Colonic mucosa (tissue), 4 donors: ENCODE measurements around the gene RAPGEF4. TPM values are rescaled to one million over a fixed set of nuclear protein-coding genes. Genes with fewer than 3 reads are reported as not detected.

Experiments
- DNase-seq: peaks from one replicate; pipeline ENCODE4 v3.0.0-alpha.2; 2020
- H3K27ac ChIP-seq: fragments of 200-600 bp; one replicate; pipeline ENCODE4 v1.8.0; 2021
- H3K27me3 ChIP-seq: fragments of 200-600 bp; one replicate; pipeline ENCODE4 v1.8.0; 2021
- H3K36me3 ChIP-seq: fragments of 200-600 bp; one replicate; pipeline ENCODE4 v1.8.0; 2021
- H3K4me1 ChIP-seq: fragments of 200-600 bp; one replicate; pipeline ENCODE4 v1.8.0; 2021; ENCODE audit warnings: mild to moderate bottlenecking
- H3K4me3 ChIP-seq: fragments of 200-600 bp; one replicate; pipeline ENCODE4 v1.8.0; 2021
- H3K9ac ChIP-seq, 2 donors: one replicate each; pipeline ENCODE4 v1.7.0; 2013; ENCODE audit warnings: control low read depth in 2 of 2, low read depth in 2 of 2, low read length in 2 of 2
- H3K9me3 ChIP-seq: fragments of 200-600 bp; one replicate; pipeline ENCODE4 v1.8.0; 2021
- intact Hi-C: fragments of 100-400 bp; cut with DNase I; formaldehyde crosslinking; loops from one replicate; pipeline ENCODE4 v1.14.1; 2022
- total RNA-seq, 2 donors: library from RNA; stranded (reverse); fragmentation: NEBNext Ultra II Directional in 1 of 2; extraction: Animal tissue kit (Norgen Biotek cat#: 25700) in 1 of 2; gene quantifications; one replicate each; pipeline ENCODE4 v1.2.1, GENCODE V29; 2021
- TF ChIP-seq, protein P1 (sequence below): fragments of 200-600 bp; IDR thresholded peaks from one replicate; pipeline ENCODE4 v1.8.0; 2022; ENCODE audit warnings: antibody characterized with exemption, mild to moderate bottlenecking
- donor health status: healthy.
- donor health status: DM: no; HTN: no; CAD: no.
- donor health status: DM: no; HTN: no; CAD: no.

The RAPGEF4 gene
- total RNA-seq, 2 donors from 2014 or later, result 1.3 to 1.5 TPM

DNA sequence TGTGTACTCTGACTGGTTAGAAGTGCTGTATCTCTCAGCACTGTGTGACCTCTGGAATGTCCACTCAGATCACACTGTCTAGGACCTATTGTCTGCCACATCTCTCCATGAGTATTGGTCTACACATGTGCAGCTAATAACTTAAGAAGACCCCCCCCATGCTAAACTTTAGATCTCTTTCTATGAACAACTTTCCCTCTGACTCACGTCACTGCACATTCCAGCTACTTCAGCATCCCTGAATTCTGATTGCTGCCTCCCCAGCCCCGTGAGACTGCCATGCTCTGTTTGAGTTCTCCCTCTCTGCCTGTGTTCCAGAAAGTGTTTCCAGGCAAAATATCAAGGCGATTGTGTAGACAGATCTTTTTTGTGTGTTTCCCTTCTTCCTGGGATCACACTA is 41.8 kb downstream of the RAPGEF4 start:
- no peak for DNase-seq
- intact Hi-C loops, result no loop called here
- no peaks in the 10 kb centered on the region for H3K9me3 ChIP-seq
- TF ChIP-seq, protein P1, sequence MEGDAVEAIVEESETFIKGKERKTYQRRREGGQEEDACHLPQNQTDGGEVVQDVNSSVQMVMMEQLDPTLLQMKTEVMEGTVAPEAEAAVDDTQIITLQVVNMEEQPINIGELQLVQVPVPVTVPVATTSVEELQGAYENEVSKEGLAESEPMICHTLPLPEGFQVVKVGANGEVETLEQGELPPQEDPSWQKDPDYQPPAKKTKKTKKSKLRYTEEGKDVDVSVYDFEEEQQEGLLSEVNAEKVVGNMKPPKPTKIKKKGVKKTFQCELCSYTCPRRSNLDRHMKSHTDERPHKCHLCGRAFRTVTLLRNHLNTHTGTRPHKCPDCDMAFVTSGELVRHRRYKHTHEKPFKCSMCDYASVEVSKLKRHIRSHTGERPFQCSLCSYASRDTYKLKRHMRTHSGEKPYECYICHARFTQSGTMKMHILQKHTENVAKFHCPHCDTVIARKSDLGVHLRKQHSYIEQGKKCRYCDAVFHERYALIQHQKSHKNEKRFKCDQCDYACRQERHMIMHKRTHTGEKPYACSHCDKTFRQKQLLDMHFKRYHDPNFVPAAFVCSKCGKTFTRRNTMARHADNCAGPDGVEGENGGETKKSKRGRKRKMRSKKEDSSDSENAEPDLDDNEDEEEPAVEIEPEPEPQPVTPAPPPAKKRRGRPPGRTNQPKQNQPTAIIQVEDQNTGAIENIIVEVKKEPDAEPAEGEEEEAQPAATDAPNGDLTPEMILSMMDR, result no peak
- no peaks in the 10 kb centered on the region for H3K36me3 ChIP-seq
- H3K27ac ChIP-seq, result no peak overlapping the region
- no peak overlapping the region for H3K4me3 ChIP-seq
- H3K9ac ChIP-seq, result no peak overlapping the region
- H3K4me1 ChIP-seq, result no peaks in the 10 kb centered on the region
- no peaks in the 10 kb centered on the region for H3K27me3 ChIP-seq

DNA sequence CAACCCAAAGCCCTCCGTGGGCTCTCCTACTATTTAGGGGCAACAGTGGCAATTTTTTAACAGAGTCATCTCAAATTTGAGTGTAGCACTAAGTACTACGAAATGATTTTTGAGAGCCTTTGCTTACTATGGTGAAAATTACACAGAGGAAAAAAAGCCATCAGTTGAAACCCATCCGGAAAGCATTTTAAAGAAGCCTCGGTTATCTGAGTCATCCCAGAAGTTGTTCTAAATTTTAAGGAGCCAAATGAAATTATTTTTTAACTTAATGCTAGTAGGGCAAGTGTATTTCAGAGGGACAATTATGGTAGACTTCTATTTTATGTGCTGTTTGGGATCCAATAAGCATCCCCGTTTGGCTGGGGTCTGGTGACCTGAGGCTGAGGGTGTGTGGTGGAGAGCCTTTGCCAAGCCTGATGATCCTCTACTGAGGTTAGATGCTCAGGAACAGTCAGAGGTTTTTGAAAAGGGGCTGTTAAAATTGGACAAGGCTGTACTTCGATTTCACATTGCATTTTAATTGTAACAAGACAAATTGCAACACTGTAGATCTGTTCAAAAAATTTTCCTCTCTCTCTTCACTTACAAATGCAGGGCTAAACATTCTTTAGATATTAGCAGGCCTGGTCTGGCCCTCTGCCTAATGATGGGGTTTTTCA is 47.0 kb downstream of the RAPGEF4 start:
- no peak overlapping the region for H3K27ac ChIP-seq
- no peaks in the 10 kb centered on the region for H3K27me3 ChIP-seq
- H3K9ac ChIP-seq, result no peak overlapping the region
- H3K4me1 ChIP-seq, result no peaks in the 10 kb centered on the region
- intact Hi-C loops, result no loop called here
- TF ChIP-seq, protein P1, result no peak
- H3K9me3 ChIP-seq, result no peaks in the 10 kb centered on the region
- DNase-seq, result no peak
- H3K36me3 ChIP-seq, result no peaks in the 10 kb centered on the region
- H3K4me3 ChIP-seq, result no peak overlapping the region

DNA sequence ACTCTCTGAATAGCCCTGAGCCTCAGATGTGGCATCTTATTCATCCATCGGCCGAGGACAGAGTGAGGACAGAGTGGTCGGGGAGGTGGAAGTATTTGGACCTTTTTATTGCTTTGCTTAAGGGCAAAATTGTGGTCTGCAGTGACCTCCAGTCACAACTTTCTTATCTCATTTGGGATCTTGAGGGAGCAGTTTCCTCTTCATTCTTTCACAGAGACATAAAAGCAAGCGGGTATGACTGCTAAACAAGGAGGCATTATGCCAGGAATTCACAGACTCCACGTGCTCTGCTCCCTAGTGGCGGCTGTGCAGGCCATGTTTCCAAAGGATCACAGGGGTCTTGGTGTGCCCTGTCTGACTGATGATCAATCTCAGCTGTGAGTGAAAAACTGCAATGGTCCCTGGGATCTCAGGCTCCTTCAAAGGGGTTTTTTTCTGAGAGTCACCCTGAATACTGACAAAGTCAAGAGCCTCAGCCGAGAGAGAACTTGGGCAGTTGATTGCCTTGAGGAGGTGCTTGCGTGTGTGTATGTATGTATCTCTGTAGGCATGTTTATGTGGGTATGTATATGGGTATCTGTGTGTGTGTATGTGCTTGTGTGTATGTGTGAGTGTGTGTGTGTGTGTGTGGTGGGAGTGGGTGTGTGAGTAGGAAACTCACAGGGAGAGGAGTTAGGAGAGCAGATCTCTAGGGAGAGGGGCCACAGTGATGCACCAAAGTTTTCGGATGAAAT is 47.7 kb downstream of the RAPGEF4 start:
- Histone ChIP-seq H3K4me1 (no peaks in the 10 kb centered on the region), H3K27me3 (no peaks in the 10 kb centered on the region), H3K27ac (no peak overlapping the region), H3K36me3 (no peaks in the 10 kb centered on the region), H3K9ac (no peak overlapping the region), H3K9me3 (no peaks in the 10 kb centered on the region), H3K4me3 (no peak overlapping the region)
- TF ChIP-seq, protein P1, result no peak
- no peak for DNase-seq
- intact Hi-C loops, result no loop called here

DNA sequence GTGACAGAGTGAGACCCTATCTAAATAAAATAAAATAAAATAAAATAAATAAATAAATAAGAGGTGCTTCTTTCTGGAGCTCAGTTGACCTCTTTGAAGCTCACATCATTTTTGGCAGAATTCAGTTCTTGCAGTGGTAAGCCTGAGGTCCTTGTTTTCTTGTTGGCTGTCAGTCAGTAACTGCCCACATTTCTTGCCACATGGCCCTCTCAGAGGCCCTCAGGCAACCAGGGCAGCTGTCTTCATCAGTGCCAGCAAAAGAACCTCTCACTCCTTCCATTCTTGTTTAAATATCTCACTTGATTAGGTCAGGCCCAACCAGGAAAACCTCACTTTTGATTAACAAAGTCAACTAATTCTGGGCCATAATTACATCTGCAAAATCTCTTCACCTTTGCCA is 53.2 kb downstream of the RAPGEF4 start:
- TF ChIP-seq, protein P1, result no peak
- H3K9ac ChIP-seq, result no peak overlapping the region
- no peaks in the 10 kb centered on the region for H3K4me1 ChIP-seq
- DNase-seq, result no peak
- H3K27me3 ChIP-seq, result no peaks in the 10 kb centered on the region
- intact Hi-C loops, result no loop called here
- H3K36me3 ChIP-seq, result no peaks in the 10 kb centered on the region
- no peaks in the 10 kb centered on the region for H3K9me3 ChIP-seq
- H3K4me3 ChIP-seq, result no peak overlapping the region
- H3K27ac ChIP-seq, result no peak overlapping the region

DNA sequence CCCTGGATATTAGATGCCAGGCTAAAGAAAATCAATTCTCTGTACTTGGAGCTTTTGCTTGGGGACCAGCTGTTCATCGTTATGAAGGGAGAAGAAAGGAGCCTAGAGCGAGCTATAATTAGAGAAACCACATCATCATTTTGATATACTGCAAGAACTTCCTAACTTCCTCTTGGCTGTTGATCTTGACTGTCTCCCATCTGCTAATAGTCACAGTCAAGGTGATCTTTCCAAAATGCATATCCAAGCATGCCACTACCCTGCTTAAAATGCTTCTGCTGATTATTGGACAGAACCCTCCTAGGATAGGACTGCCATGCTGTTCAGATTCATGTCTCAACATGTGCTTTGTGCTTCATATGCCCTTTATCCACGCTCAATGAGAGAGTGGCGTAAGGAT is 54.8 kb downstream of the RAPGEF4 start:
- TF ChIP-seq, protein P1, result no peak
- H3K27ac ChIP-seq, result no peak overlapping the region
- H3K4me1 ChIP-seq, result no peaks in the 10 kb centered on the region
- H3K9me3 ChIP-seq, result no peaks in the 10 kb centered on the region
- no peaks in the 10 kb centered on the region for H3K27me3 ChIP-seq
- intact Hi-C loops, result no loop called here
- H3K9ac ChIP-seq, result no peak overlapping the region
- H3K36me3 ChIP-seq, result no peaks in the 10 kb centered on the region
- DNase-seq, result no peak
- H3K4me3 ChIP-seq, result no peak overlapping the region
